ENCODE results near the gene COL4A6. TPM values are rescaled to one million over a fixed set of nuclear protein-coding genes. Genes with fewer than 3 reads are reported as not detected.
"Not testable (repeated sequence)": the region's sequence is repeated elsewhere in the genome, so short reads cannot be mapped to it uniquely, and the experiment has no call there.

COL4A6 gene
- total RNA-seq, 1 donor, result not detected

GRCh38 chrX:108375591-108375990 lies 62.6 kb downstream of the COL4A6 start:
- H3K4me3 ChIP-seq (ENCODE audit: low read length); H3K9me3 ChIP-seq (ENCODE audit: low read depth, low read length); H3K4me1 ChIP-seq (ENCODE audit: insufficient read depth, low read length); H3K27me3 ChIP-seq (ENCODE audit: insufficient read depth, low read length): not testable (repeated sequence)

- Histone ChIP-seq H3K4me1 (ENCODE audit: insufficient read depth, low read length) (no peaks in the 10 kb centered on the region), H3K27me3 (ENCODE audit: insufficient read depth, low read length) (no peaks in the 10 kb centered on the region), H3K4me3 (ENCODE audit: low read length) (no peak overlapping the region), H3K9me3 (ENCODE audit: low read depth, low read length) (no peaks in the 10 kb centered on the region)
Measured at GRCh38 chrX:108366644-108367406, 71.4 kb downstream of the COL4A6 start.

GRCh38 chrX:108362026-108362425 lies 76.2 kb downstream of the COL4A6 start:
- Histone ChIP-seq H3K4me1 (ENCODE audit: insufficient read depth, low read length) (no peaks in the 10 kb centered on the region), H3K4me3 (ENCODE audit: low read length) (no peak overlapping the region), H3K9me3 (ENCODE audit: low read depth, low read length) (no peaks in the 10 kb centered on the region)

GRCh38 chrX:108361316-108361715 lies 76.9 kb downstream of the COL4A6 start:
- no peaks in the 10 kb centered on the region for H3K4me1 ChIP-seq (ENCODE audit: insufficient read depth, low read length)
- no peaks in the 10 kb centered on the region for H3K9me3 ChIP-seq (ENCODE audit: low read depth, low read length)
- H3K27me3 ChIP-seq (ENCODE audit: insufficient read depth, low read length), result no peaks in the 10 kb centered on the region
- no peak overlapping the region for H3K4me3 ChIP-seq (ENCODE audit: low read length)

More at GRCh38 chrX:108362026-108362425, 76.2 kb downstream of the COL4A6 start:
- no peaks in the 10 kb centered on the region for H3K27me3 ChIP-seq (ENCODE audit: insufficient read depth, low read length)

GRCh38 chrX:108359806-108360602 lies 78.2 kb downstream of the COL4A6 start:
- no peaks in the 10 kb centered on the region for H3K4me1 ChIP-seq (ENCODE audit: insufficient read depth, low read length)
- H3K27me3 ChIP-seq (ENCODE audit: insufficient read depth, low read length), result no peaks in the 10 kb centered on the region
- H3K9me3 ChIP-seq (ENCODE audit: low read depth, low read length), result no peaks in the 10 kb centered on the region
- H3K4me3 ChIP-seq (ENCODE audit: low read length), result no peak overlapping the region

GRCh38 chrX:108353452-108353851 lies 84.8 kb downstream of the COL4A6 start:
- no peaks in the 10 kb centered on the region for H3K27me3 ChIP-seq (ENCODE audit: insufficient read depth, low read length)
- no peaks in the 10 kb centered on the region for H3K4me1 ChIP-seq (ENCODE audit: insufficient read depth, low read length)
- no peak overlapping the region for H3K4me3 ChIP-seq (ENCODE audit: low read length)
- no peaks in the 10 kb centered on the region for H3K9me3 ChIP-seq (ENCODE audit: low read depth, low read length)

GRCh38 chrX:108349210-108349609 lies 89.0 kb downstream of the COL4A6 start:
- H3K4me1 ChIP-seq (ENCODE audit: insufficient read depth, low read length), result no peaks in the 10 kb centered on the region
- H3K27me3 ChIP-seq (ENCODE audit: insufficient read depth, low read length), result no peaks in the 10 kb centered on the region
- H3K9me3 ChIP-seq (ENCODE audit: low read depth, low read length), result no peaks in the 10 kb centered on the region
- H3K4me3 ChIP-seq (ENCODE audit: low read length), result no peak overlapping the region

- Histone ChIP-seq H3K4me1 (ENCODE audit: insufficient read depth, low read length) (no peaks in the 10 kb centered on the region), H3K27me3 (ENCODE audit: insufficient read depth, low read length) (no peaks in the 10 kb centered on the region), H3K9me3 (ENCODE audit: low read depth, low read length) (no peaks in the 10 kb centered on the region), H3K4me3 (ENCODE audit: low read length) (no peak overlapping the region)
Measured at GRCh38 chrX:108348525-108348924, 89.7 kb downstream of the COL4A6 start.

- Histone ChIP-seq H3K4me1 (ENCODE audit: insufficient read depth, low read length) (no peaks in the 10 kb centered on the region), H3K27me3 (ENCODE audit: insufficient read depth, low read length) (no peaks in the 10 kb centered on the region), H3K4me3 (ENCODE audit: low read length) (no peak overlapping the region), H3K9me3 (ENCODE audit: low read depth, low read length) (no peaks in the 10 kb centered on the region)
Measured at GRCh38 chrX:108347800-108348199, 90.4 kb downstream of the COL4A6 start.

- Histone ChIP-seq H3K27me3 (ENCODE audit: insufficient read depth, low read length) (no peaks in the 10 kb centered on the region), H3K9me3 (ENCODE audit: low read depth, low read length) (no peaks in the 10 kb centered on the region), H3K4me3 (ENCODE audit: low read length) (no peak overlapping the region), H3K4me1 (ENCODE audit: insufficient read depth, low read length) (no peaks in the 10 kb centered on the region)
Measured at GRCh38 chrX:108344216-108344615, 94.0 kb downstream of the COL4A6 start.

GRCh38 chrX:108341947-108342346 lies 96.3 kb downstream of the COL4A6 start:
- no peaks in the 10 kb centered on the region for H3K4me1 ChIP-seq (ENCODE audit: insufficient read depth, low read length)
- H3K27me3 ChIP-seq (ENCODE audit: insufficient read depth, low read length), result no peaks in the 10 kb centered on the region
- H3K9me3 ChIP-seq (ENCODE audit: low read depth, low read length), result no peaks in the 10 kb centered on the region
- no peak overlapping the region for H3K4me3 ChIP-seq (ENCODE audit: low read length)

GRCh38 chrX:108332281-108332680 lies 105.9 kb downstream of the COL4A6 start:
- Histone ChIP-seq H3K9me3 (ENCODE audit: low read depth, low read length) (no peaks in the 10 kb centered on the region), H3K27me3 (ENCODE audit: insufficient read depth, low read length) (no peaks in the 10 kb centered on the region), H3K4me3 (ENCODE audit: low read length) (no peak overlapping the region), H3K4me1 (ENCODE audit: insufficient read depth, low read length) (no peaks in the 10 kb centered on the region)

- H3K4me3 ChIP-seq (ENCODE audit: low read length), result no peak overlapping the region
- H3K4me1 ChIP-seq (ENCODE audit: insufficient read depth, low read length), result no peaks in the 10 kb centered on the region
- no peaks in the 10 kb centered on the region for H3K9me3 ChIP-seq (ENCODE audit: low read depth, low read length)
- H3K27me3 ChIP-seq (ENCODE audit: insufficient read depth, low read length), result no peaks in the 10 kb centered on the region
Measured at GRCh38 chrX:108331126-108331909, 106.9 kb downstream of the COL4A6 start.

GRCh38 chrX:108323751-108324150 lies 114.5 kb downstream of the COL4A6 start:
- Histone ChIP-seq H3K4me3 (ENCODE audit: low read length) (no peak overlapping the region), H3K27me3 (ENCODE audit: insufficient read depth, low read length) (no peaks in the 10 kb centered on the region), H3K4me1 (ENCODE audit: insufficient read depth, low read length) (no peaks in the 10 kb centered on the region), H3K9me3 (ENCODE audit: low read depth, low read length) (no peaks in the 10 kb centered on the region)

- Histone ChIP-seq H3K4me1 (ENCODE audit: insufficient read depth, low read length) (no peaks in the 10 kb centered on the region), H3K9me3 (ENCODE audit: low read depth, low read length) (no peaks in the 10 kb centered on the region), H3K4me3 (ENCODE audit: low read length) (no peak overlapping the region), H3K27me3 (ENCODE audit: insufficient read depth, low read length) (no peaks in the 10 kb centered on the region)
Measured at GRCh38 chrX:108322234-108322633, 116.0 kb downstream of the COL4A6 start.
